Superior temporal gyrus (tissue), 1 donor: Measurements from ENCODE around the gene RNPC3.

Source experiments
- DNase-seq: peaks from one replicate; pipeline ENCODE4 v3.0.0-alpha.2; 2016; ENCODE audit errors: extremely low spot score

Gene RNPC3, protein sequence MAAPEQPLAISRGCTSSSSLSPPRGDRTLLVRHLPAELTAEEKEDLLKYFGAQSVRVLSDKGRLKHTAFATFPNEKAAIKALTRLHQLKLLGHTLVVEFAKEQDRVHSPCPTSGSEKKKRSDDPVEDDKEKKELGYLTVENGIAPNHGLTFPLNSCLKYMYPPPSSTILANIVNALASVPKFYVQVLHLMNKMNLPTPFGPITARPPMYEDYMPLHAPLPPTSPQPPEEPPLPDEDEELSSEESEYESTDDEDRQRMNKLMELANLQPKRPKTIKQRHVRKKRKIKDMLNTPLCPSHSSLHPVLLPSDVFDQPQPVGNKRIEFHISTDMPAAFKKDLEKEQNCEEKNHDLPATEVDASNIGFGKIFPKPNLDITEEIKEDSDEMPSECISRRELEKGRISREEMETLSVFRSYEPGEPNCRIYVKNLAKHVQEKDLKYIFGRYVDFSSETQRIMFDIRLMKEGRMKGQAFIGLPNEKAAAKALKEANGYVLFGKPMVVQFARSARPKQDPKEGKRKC

DNA sequence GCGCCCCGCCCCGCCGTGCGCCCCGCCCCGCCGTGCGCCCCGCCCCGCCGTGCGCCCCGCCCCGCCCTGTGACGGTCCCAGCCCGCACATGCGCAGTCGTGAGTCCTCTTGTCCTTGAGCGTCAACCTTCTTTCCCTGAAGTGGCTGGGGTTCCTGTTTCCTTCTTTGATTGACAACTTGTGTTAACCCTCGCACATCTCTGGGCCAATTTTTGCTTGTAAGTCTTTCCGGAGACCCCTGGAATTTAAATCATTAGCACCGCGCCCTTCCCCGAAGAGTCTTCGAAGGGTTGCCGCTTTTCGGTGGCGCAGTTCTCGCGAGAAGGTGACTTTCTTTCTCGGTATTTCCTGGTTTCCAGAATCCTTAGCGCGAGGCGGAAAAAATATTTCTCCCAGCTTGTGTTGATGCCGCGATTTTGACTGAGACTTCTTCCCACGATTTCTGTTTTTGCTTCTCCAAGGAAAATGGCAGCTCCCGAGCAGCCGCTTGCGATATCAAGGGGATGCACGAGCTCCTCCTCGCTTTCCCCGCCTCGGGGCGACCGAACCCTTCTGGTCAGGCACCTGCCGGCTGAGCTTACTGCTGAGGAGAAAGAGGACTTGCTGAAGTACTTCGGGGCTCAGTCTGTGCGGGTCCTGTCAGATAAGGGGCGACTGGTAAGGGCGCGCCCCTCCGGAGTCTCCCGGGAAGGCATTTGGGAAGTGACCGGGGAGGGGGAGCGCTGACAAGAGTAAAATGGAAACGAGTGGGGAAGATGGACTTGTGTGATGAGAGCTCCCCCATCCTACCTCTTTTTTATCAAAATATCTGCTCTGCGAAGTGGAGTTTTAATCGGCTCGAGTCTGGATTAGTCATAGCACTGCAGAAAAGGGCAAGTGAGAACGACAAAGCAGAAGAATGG lies at the start of gene RNPC3:
Gene RNPC3, plus strand, starts transcription at position 93 of the 901 bp plus-strand sequence. Its CDS starts 372 bp downstream, at position 465.
- DNase-seq: peak; percentile 93

DNA sequence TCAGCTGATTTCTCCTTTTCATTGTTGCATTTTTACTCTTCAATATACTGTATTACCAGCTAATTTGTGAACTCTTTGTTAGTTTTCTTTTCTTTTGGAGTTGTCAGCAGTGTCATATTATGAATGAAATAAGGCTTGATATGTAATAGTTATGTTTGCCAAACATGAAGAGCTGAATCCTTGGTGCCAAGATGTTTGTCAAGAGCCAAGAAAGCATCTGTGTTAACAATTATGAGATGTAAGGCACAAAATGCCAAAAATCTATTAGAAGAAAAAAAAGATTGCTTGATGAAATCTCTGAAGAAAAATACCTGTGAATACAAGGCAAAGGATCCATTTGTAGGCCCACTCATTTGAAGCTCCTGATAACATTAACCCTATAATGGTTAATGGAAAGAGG lies 48.4 kb upstream of the RNPC3 start:
- no peak for DNase-seq

DNA sequence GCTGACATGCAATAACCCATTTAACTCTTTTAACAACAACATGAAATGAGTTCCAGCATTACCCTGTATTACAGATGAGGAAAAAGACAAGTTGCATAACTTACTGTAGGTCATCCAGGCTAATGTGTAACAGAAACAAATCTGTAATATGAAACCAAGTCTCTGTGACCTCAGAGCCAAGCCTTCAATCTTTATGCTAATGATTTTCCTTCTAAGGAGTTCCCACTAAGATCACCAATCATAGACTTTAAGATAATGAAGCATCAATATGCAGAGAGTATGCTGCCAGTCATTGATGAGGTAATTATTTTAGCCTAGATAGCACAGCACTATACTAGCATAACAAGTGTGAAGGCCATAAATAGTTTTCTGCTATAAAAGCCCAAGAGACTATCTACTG lies 35.6 kb upstream of the RNPC3 start:
- no peak for DNase-seq

DNA sequence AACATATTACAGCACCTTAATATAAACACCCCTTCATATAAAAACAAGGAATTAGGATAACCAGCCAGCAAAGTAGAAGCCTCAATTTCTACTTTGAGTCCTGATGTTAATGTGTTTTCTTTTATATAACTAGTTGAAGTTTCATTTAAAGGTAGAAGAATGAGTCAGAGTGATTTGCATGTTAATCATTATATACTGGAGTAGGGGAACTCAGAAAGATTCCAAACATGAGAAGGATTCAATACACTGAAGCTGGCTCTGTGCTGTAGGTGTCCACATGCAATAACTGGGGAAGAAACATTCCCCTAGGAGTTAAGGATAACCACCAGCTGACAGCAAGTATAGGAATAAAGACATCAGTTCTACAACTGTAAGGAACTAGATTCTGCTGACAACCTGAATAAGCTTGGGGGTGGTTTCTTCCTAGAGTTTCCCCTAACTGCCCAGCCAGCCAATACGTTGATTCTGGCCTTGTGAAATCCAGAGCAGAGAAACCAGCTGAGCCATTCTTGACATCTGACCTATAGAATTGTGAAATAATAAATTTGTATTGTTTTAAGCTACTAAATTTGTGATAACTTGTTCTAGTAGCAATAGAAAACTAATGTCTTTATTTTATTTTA lies 33.4 kb upstream of the RNPC3 start:
- DNase-seq: no peak

- no peak for DNase-seq
Measured at GRCh38 chr1:103496014-103496635, 29.4 kb upstream of the RNPC3 start.

GRCh38 chr1:103497404-103497803 lies 28.1 kb upstream of the RNPC3 start:
- DNase-seq: no peak

DNA sequence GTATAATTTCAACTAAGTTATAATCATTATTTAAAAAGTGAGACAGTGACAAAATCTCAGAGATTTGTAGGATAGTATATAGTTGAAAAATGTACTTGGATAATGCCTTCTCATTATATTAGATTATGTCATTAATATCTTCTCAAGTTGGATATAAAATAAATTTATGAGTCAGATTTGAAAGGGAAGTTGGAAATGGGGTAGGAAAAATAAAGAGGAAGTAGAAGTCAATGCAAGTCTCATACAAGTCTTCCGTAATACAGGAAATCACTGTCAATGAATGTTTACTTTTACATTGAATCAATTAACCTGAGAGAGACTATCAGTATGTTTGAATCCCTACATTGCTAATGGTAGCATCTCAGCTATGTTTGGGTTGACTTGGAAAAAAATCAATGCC lies 16.2 kb upstream of the RNPC3 start:
- DNase-seq: no peak

GRCh38 chr1:103513711-103514110 lies 11.8 kb upstream of the RNPC3 start:
- DNase-seq: no peak

- peak; percentile 83 for DNase-seq
Measured at GRCh38 chr1:103514920-103515503, 10.5 kb upstream of the RNPC3 start.

DNA sequence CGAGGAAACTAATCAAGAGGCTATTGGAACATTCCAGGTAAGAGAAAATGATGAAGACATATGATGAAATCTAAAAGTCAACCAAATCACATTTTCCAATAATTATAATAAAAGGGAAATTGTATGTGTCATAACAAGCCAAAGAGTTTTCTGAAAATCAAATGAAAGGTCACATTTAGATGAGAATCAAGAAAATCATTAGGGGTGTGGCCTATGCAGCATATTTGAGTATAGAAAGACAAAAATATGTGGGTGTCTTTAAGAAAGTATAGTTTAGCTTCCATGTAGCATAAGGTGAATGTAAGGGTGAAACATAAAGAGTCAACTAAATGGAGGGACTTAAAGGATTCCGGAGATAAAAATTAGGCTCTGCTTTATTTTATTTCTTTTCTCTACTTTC lies 9.2 kb upstream of the RNPC3 start:
- DNase-seq: no peak

DNA sequence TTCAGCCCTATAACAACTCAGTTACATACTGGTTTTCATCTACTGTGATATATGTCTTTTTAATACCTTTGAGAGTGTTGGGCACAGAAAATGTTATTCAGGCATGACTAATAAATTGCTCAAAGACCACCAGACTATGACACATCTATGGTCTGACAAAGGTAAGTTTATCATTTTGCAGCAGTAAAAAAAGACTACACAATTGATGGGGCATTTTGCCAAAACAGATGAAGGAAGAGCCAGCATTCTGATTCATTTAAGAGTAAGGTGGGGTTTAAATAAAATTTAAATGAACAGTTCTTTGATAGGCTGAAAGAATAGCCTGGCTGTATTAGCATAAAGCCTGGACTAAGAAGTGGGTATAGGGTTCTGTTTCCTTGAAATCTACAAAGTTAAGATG lies 8.8 kb upstream of the RNPC3 start:
- no peak for DNase-seq

GRCh38 chr1:103517380-103518047 lies 8.0 kb upstream of the RNPC3 start:
- no peak for DNase-seq

DNA sequence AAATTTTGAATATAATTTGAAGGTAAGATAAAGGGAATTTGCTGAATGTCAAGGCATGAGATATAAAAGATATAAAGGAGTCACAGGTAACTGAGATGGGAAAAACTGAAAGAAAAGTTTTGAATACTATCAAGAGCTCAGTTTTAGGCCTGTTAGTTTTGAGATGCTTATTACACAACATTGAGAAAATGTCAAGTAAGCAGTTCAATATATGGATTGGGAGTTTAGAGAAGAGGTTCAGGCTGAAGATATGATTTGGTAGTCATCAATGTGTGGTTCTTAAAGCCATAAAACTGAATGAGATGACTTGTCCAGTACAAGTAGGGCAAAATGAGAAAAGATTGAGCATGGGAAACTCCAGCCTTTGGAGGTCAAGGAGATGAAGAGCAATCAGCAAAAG lies 4.7 kb upstream of the RNPC3 start:
- no peak for DNase-seq

- no peak for DNase-seq
Measured at GRCh38 chr1:103523346-103523745, 2.2 kb upstream of the RNPC3 start.

GRCh38 chr1:103525114-103525606 lies 339 bp upstream of the RNPC3 start:
- peak; percentile 53 for DNase-seq

GRCh38 chr1:103527331-103527730 lies 1.8 kb downstream of the RNPC3 start:
- DNase-seq: no peak

DNA sequence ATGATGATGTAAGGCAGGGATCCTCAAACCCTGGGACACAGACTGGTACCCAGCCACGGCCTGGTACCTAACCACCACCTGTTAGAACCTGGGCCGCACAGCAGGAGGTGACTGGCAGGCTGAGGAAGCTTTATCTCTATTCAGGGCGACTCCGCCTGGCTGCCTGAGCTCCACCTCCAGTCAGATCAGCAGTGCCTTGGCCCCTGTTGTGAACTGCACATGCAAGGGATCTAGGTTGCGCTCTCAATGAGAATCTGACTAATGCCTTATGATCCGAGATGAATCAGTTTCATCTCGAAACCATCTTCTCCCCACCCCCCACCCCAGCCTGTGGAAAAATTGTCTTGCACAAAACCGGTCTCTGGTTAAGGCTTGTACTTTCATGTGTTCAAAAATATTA lies 4.2 kb downstream of the RNPC3 start:
- DNase-seq: no peak

- no peak for DNase-seq
Measured at GRCh38 chr1:103538226-103538625, 12.7 kb downstream of the RNPC3 start.

GRCh38 chr1:103541431-103541830 lies 15.9 kb downstream of the RNPC3 start:
- no peak for DNase-seq

DNA sequence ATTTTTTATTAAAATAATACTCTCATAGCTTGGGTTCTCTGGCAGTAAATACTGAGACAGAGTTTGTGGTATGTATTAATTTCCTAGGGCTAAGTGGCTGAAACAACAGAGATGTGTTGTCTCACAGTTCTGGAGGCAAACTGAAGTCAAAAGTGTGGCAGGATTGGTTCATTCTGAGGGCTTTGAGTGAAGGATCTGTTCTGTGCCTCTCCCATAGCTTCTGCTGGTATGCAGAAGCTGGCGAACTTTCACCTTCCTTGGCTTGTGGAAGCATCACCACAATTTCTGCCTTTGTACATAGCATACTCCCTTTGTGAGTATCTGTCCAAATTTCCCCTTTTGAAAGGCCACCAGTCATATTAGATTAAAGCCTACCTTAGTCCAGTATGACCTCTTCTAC lies 21.0 kb downstream of the RNPC3 start:
- no peak for DNase-seq

DNA sequence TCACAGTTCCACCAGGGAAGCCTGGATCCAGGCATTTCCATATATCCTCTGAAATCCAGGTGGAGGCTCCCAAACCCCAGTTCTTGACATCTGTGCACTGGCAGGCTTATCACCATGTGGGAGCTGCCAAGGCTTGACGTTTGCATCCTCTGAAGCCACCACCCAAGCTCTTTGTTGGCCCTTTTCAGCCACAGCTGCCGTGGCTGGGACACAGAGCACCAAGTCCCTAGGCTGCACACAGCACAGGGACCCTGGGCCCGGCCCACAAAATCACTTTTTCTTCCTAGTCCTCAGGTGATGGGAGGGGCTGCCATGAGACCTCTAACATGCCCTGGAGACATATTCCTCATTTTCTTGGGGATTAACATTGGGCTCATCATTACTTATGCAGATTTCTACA lies 22.3 kb downstream of the RNPC3 start:
- no peak for DNase-seq
